SW 1271 (cell line): ENCODE results near the gene WTAP.
"Not testable (repeated sequence)": the region's sequence is repeated elsewhere in the genome, so short reads cannot be mapped to it uniquely, and the experiment has no call there.

Source experiments
- DNase-seq, 2 experiments: peaks; one replicate each; lab custom pipeline; 2025; lab: John Stamatoyannopoulos, UW

Gene WTAP

DNA sequence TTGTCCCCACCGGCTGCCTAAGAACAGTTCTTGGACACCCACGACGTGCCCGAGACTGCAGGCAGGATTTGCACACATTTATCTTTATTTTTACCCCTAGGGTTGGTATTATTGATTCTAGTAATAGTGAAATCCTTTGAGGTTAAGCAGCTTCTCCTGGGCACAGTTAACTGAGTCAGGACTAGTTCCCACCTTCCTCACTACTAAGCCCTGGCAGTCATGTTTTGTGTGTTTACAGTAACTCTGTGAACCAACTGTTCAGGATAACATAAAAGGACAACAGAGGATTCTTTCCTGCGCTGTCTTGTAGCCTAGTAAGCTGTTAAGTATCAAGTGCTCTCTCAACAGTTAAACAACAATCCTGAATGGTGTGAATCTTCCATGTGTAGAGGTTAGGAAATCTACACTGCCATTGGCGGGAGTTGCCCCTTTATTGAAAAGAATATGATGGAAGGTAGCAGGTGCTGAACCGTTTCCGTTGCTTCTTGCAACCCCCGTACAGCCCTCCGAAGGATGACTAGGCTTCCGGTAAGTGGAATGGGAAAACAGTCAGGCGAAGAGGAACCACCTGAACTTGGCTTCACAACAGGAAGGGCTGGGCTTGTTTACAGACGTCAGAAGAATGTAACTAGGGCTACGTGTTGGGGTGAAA, 33.3 kb upstream of the WTAP start:
- DNase-seq, result no peak

DNA sequence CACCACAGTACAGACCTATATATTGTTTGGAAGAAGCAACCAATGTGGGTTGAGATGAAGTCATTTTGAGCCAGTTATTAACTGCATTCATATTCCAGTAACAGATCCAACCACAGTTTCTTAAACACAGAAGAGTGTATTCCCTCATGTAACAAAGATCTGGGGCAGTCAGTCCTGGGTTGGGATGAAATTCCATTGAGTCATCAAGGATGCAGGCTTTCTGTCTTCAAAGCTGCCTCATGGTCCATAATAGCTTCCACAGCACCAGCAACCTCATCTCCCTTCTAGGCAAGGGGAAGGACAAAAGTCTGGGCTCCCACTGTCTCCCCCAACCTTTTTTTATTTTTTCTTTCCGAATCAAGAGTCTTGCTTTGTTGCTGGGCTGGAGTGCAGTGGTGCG, 31.3 kb upstream of the WTAP start:
- no peak for DNase-seq

DNA sequence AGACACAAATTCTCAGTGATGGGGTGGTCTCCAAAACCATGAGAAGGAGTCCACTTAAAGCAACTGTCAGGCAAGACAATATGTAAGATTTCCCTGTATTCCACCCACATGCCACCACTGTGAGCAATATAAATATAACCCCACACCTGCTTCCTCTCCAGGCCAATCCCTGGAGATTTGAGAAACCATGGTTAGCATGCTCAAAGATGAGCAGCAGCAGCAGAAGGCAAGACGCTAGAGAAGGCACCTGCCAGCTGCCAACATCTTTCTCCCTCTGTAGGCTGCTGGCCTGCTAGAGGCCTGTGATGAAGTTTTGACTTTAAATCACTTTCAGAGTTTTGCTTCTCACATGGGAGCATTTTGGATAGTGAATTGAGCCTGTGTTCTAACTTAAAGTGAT, 26.3 kb upstream of the WTAP start:
- DNase-seq, result no peak

DNA sequence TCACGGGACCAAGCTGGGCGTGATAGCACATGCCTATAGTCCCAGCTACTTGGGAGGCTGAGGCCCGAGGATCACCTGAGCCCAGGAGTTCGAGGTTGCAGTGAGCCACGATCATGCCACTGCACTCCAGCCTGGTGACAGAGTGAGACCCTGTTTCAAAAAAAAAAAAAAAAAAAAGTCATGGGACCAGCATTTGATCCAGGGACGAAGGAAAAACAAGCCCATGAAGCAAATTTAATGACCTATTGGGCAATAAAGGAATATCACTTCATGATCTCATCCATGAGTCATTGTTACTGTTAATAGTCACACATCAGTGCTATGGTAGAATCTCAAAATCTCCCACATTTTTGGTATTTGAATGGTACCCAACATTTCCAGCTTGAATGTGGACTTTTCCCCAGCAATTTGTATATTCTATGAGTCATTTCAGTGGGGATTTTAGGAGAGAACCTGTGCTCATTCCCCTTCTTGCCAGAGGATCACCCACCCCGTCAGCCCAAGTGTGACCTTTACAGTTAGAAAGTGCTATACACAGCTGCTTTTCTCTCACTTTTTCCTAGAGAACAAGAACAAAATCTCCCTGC, 25.8 kb upstream of the WTAP start:
- DNase-seq, result no peak

DNA sequence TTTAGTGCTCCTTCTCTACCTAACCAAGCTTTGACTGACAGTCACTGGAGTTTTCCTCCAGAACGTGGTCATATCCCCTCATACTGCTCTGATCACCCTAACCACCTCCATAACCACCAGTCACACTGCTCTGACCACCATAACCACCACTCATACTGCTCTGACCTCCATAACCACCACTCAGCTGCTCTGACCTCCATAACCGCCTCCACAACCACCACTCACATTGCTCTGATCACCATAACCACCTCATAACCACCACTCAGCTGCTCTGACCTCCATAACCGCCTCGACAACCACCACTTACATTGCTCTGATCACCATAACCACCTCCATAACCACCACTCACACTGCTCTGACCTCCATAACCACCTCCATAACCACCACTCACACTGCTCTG, 16.7 kb upstream of the WTAP start:
- DNase-seq, result not testable (repeated sequence)

DNA sequence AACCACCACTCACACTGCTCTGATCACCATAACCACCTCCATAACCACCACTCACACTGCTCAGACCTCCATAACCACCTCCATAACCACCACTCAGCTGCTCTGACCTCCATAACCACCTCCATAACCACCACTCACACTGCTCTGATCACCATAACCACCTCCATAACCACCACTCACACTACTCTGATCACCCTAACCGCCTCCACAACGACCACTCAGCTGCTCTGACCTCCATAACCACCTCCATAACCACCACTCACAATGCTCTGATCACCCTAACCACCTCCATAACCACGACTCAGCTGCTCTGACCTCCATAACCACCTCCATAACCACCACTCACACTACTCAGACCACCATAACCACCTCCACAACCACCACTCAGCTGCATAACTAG, 14.9 kb upstream of the WTAP start:
- DNase-seq, result not testable (repeated sequence)

DNA sequence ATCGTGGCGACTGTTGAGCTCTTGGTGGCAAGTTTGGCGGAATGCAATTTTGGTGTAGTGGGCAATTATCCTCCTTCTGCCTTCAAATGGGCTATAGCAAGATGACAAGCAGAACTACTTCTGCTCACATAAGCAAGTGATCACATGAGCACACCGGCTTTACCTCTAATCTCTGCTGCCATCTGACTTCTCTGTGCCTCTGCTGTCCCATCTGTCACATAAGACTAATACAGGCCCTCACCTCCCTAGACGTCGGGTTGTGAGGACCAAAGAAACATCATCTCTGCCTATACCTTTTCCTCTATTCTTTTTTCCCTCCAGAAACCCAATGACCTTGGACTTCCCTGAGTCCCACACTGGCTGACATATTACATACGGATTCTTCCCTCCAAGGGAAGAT, 13.3 kb upstream of the WTAP start:
- no peak for DNase-seq

DNA sequence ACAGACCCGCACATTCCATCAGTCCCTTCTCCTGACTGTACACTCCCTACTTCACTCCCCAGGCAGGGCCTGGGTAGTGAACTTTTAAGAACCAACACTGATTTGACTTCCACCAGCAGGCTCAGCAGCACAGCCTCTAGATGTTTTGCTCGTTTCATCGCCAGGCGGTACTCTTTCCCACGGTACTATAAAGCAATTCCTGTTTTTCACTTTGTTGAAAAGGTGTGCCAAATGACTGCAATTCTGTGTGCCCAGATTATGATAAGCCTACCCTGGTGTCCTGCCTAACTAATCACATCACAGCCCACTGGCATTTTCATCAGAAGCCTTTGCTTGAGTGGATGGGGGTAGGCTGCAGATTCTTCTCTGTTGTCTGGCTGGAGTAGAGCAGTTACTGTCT, 12.9 kb upstream of the WTAP start:
- DNase-seq, result no peak

DNA sequence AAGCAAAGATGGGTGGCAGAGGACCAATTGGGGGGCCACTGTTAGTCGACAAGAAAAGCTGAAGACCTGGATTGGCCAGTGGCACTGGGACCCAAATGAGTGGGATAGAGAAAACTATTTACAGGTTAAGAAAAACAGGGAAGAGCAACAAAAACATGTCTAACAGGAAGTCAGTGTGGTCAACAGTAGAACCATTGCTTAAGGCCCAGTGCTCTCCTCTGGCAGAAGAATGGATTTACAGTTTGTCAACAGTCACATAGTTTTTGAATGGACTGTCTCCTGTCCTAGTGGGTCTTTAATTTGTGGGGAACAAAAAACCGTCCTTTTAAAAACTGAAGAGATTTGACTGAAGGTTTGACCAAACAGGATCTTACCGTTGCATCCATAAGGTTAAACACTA, 12.1 kb upstream of the WTAP start:
- no peak for DNase-seq

DNA sequence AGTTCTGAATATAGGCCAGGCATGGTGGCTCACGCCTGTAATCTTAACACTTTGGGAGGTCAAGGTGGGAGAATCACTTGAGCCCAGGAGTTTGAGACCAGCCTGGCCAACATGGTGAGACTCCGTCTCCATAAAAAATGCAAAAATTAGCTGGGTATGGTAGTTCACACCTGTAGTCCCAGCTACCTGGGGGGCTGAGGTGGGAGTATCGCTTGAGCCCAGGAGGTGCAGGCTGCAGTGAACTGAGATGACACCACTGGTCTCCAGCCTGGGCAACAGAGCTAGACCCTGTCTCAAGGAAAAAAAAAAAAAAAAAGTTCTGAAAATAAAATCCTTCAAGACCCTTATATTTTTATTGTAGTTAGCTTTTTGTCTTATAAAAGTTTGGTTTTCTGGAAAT, 11.7 kb upstream of the WTAP start:
- no peak for DNase-seq

DNA sequence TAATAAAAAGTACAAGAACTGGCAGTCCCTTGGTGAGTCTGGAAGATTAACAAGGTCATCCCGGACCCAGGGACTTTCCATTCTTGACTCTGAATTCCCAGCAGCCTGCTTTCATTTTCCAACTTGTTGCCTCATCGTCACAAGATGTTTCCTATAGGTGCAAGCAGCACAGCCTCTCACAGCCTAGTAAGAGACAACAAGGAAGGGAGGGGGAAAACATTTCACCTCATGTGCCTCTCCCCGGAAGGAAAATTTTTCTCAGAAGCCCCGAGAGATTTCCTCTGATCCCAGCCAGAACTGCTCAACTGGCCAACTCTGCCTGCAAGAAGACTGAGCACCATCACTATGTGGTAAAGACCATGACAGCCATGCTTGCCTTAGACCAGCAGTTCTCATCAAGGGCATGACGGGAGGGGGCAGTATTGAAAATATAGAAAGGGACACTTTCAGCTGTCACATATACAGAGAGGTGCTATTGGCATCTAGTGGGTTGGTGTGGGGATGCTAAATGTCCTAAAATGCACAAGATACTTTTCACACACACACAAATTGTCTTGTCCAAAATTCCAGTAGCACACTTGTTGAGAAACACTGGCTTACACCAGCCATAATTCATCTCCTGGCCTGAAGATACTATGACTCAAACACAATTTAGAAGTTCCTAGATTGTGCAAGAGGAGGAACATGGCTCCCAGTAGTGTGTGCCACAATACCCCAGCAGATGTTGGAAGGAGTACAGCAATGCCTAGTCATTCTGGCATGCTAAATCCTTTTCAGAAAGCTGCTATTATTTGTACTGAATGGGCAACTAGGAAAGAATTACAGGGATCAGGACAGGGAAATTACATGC, 10.8 kb upstream of the WTAP start:
- DNase-seq, result no peak

DNA sequence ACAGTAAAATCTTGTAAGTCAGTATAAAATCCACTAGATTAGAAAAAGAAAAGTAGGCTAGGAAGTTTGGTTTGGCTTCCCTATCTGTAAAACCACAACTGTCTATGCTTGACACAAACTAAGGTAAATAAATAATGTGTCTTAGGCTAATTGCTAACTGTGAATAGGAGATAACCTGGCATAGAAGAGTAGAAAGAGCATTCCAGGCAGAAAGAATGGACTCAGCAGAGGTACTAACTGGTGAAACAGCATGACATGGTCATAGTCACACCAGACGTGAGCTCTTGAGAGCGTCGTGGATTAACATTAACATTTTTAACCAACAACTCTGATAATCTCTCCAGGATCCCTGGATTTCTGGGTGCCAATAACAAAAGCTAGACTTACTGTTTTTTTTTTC, 8.7 kb upstream of the WTAP start:
- no peak for DNase-seq

DNA sequence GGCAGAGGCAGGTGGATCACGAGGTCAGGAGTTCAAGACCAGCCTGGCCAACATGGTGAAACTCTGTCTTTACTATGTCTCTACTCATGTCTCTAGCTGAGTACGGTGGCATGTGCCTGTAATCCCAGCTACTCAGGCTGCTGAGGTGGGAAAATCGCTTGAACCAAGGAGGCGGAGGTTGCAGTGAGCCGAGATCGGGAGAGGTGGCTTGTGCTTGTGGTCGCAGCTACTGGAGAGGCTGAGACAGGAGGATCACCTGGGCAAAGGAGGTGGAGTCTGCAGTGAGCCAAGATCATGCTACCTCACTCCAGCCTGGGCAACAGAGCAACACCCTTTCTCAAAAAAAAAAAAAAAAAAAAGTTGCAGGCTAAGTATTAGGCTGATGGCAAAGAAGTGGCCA, 8.0 kb upstream of the WTAP start:
- no peak for DNase-seq

DNA sequence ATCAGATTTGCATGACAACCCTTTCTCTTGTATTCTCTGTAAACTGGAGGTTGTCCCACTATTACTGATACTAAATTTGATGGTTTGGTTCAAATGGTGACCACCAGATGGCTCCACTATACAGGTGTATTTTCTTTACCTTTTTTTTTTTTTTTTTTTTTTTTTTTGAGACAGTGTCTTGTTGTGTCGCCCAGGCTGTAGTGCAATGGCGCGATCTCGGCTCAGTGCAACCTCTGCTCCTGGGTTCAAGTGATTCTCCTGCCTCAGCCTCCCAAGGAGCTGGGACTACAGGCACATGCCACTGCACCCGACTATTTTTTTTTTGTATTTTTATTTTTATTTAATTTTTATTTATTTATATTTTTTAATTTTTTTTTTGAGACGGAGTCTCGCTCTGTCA, 6.6 kb upstream of the WTAP start:
- DNase-seq, result peak in 1 of 2 experiments; percentile 45

DNA sequence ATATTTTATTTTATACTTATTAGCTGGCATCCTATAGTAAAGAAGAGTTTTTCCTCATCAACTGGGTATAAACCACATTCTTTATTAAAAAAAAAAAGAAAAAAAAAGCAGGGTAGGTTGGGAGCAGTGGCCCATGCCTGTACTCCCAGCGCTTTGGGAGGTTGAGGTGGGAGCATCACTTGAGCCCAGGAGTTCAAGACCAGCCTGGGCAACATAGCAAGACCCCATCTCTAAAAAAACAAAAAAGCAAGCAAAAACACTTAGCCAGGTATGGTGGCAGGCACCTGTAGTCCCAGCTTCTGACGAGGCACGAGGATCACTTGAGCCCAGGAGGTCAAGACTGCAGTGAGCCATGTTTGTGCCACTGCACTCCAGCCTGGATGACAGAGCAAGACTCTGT, 5.3 kb upstream of the WTAP start:
- not testable (repeated sequence) for DNase-seq

DNA sequence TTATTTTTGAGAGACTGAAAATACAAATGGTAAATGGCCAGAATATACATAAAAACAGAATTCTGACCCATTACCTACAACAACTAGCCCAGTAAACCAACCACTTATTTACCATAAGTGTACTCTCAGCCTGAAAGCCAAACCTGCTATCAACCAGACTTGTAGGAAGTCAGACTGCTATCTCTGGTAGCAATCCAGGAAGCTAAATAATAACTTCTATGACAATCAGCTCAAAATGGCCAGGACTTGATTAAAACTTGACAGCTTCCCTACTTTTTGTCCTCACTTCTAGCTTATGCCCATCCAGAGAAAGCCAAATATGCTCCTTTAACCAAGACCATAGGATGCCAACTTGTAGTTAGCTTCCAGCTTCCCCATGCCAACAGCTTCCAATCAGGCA, 4.7 kb upstream of the WTAP start:
- no peak for DNase-seq

DNA sequence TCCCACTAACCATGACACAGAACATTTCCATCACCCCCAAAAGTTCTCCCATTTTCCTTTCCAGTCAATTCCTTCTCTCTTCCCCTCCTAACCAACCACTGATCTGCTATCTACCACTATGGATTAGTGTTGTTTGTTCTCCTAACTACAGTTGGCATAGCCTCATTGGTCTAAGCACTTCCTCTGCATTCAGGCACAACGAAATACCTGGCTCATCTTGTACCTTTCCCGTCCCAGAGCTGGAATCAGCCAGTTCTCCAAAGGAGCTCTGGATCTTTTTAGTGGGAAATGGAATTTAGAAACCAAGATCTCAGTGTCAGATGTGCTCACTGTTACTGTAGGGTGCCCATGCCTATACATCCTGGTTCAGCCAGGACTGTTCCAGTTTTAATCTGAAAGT, 4.0 kb upstream of the WTAP start:
- no peak for DNase-seq

DNA sequence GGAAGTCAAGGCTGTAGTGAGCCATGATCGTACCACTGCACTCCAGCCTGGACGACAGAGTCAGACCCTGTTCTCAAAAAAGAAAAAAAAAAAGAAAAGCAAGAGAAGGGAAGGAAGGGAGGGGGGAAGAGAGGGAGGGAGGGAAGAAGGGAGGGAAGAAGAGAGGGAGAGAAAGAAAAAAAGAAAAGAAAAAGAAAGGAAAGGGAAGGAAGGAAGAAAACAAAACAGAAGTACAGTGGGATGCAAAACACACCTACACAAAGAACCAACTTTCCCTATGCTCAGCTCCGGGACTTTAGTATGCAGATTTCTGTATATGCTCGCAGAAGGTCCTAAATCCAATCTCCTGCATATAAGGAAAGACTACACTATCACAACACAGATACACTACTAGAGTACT, 2.5 kb upstream of the WTAP start:
- DNase-seq, result no peak

DNA sequence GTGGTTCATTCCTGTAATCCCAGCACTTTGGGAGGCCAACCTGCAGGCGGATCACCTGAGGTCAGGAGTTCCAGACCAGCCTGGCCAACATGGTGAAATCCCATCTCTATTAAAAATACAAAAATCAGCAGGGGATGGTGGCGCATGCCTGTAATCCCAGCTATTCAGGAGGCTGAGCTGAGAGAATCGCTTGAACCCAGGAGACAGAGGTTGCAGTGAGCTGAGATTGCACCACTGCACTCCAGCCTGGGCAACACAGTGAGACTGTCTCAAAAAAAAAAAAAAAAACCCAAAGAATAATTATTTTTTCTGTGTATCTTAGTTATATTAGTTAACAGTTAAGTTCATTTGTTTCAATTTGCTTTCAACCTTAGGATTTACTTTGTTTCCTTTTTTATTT, 2.1 kb upstream of the WTAP start:
- DNase-seq, result not testable (repeated sequence)

DNA sequence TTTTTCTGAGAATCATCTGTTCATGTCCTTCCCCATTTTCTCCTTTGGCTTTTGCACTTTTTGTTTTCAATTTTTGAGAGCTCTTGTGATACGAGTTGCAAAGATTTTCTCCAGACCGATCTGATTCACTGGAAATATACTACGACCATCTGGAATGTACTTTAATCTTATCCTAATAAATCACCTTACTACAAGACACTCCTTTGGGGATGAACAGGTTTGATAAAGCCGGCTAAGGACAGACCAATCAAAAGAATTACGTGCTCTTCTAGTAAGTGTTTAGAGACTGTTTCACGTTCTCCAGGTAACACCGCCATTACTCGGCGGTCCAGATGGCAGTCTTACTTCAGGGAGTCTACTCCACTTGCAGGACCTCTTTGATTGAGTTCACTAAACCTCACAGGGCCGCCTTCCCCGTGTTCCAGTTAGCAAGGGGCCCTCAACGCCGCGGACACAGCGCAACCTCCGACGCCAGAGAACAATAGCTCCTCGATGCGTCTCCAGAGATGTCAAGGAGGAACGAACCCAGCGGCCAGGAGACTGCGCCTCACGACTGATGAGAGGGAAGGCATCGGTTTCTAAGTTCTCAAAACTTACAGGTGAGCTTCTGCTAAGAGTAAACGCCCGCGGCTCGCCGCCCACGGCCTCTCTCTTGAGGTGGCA, 920 bp upstream of the WTAP start:
- DNase-seq, result no peak

DNA sequence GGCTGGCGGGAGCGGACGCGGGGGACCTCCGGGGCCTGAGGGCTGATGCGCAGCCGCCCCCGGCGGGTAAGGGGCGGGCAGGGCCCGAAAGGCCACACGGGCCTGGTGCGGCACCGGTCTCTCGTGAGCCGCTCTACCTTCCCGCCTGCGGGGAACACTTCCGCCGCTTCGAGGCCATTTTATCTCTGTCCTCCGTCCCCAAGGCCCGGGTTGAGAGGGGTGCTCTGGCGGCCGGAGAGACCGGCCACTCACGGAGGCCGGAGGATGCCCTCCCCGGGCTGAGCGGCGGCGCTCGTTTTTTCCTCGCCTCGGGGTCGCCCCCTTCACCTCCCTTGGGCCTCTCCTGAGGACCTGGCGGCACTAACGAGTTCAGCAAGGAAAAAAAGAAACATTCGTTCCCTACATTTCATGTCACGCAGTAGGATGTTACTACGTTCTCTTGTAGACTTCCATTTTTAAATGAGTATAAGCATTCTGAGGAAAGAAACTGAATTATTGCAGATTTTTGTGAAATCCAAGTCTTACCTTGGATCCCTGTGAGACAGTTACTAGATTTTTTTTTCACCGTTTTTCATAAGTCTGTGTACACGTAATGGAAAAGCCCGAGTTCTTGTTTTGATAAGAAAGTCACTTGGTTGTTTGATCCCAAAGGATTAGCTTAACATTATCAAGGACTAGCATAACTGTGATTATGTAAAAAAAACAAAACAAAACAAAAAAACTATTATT, 575 bp downstream of the WTAP start:
- peak; percentile 15 to 36 for DNase-seq

DNA sequence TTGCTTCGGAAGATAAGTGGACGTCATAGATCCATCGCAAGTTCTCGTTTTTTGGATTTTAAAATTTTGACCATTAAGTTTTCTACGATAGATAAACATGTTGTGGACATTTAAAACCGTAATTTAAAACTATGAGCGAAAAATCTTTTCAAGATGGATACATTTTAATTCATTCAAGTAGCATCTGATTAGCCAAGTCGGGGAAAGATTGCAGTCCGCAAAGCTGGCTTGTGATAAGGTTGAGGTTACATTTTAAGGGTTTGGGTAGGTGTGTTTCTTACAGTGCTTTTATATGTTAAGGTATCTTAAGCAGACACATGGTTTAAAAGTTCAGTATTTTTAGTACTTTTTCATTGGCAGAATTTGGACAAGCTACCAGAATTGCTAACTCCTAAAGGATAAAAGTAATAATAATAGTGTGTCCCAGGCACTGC, 1.2 kb downstream of the WTAP start:
- no peak for DNase-seq
